NCI-H82 (cell line): ENCODE measurements around the gene TRMT10B.
A peak's percentile ranks its signal among the peaks of the same experiment; 100 is the strongest.
"Not testable (repeated sequence)": the region's sequence is repeated elsewhere in the genome, so short reads cannot be mapped to it uniquely, and the experiment has no call there.

Experiments
- DNase-seq: peaks from one replicate; lab custom pipeline; 2025; lab: John Stamatoyannopoulos, UW

Gene TRMT10B

GRCh38 chr9:37800631-37801286 lies 47.2 kb downstream of the TRMT10B start, which contains the start of gene DCAF10:
TSS of gene DCAF10 (plus strand) at chr9:37800797. CDS start at chr9:37800867, 70 bp downstream.
- DNase-seq: peak; percentile 85

- DNase-seq: peak; percentile 37
Measured at GRCh38 chr9:37801287-37801850, 47.8 kb downstream of the TRMT10B start.

- DNase-seq: no peak
Measured at GRCh38 chr9:37801959-37802711, 48.5 kb downstream of the TRMT10B start.

- DNase-seq: no peak
Measured at GRCh38 chr9:37806271-37806670, 52.7 kb downstream of the TRMT10B start.

GRCh38 chr9:37809676-37810075 lies 56.1 kb downstream of the TRMT10B start:
- DNase-seq: not testable (repeated sequence)

- DNase-seq: no peak
Measured at GRCh38 chr9:37811906-37812476, 58.4 kb downstream of the TRMT10B start.

- DNase-seq: no peak
Measured at GRCh38 chr9:37812773-37813379, 59.3 kb downstream of the TRMT10B start.

- no peak for DNase-seq
Measured at GRCh38 chr9:37818849-37819248, 65.2 kb downstream of the TRMT10B start.

- DNase-seq: peak; percentile 81
Measured at GRCh38 chr9:37820142-37820541, 66.5 kb downstream of the TRMT10B start.

GRCh38 chr9:37825174-37825573 lies 71.6 kb downstream of the TRMT10B start:
- DNase-seq: not testable (repeated sequence)

GRCh38 chr9:37827483-37828165 lies 74.0 kb downstream of the TRMT10B start:
- no peak for DNase-seq
